BLaER1 treated with 17β-estradiol and CSF1 and Interleukin-3, amounts not matched to agents 10 nM and 100 nM (cell line): Measurements from ENCODE around the gene TCP10L.

Source experiments
- H3K27ac ChIP-seq, 11 experiments: shearing (Covaris generic); formaldehyde crosslinking; 2 replicates each; pipeline ENCODE4 v1.8.1; 2022
- H3K27me3 ChIP-seq, 11 experiments: shearing (Covaris generic); formaldehyde crosslinking; 2 replicates each; pipeline ENCODE4 v1.8.1; 2022
- H3K36me3 ChIP-seq, 11 experiments: shearing (Covaris generic); formaldehyde crosslinking; 2 replicates each; pipeline ENCODE4 v1.8.1; 2022
- H3K4me1 ChIP-seq, 10 experiments: shearing (Covaris generic); formaldehyde crosslinking; 2 replicates each; pipeline ENCODE4 v1.8.1; 2022
- H3K4me2 ChIP-seq, 11 experiments: shearing (Covaris generic); formaldehyde crosslinking; 2 replicates each; pipeline ENCODE4 v1.8.1; 2022
- H3K4me3 ChIP-seq, 10 experiments: shearing (Covaris generic); formaldehyde crosslinking; 2 replicates each; pipeline ENCODE4 v1.8.1; 2022
- H3K9ac ChIP-seq, 11 experiments: shearing (Covaris generic); formaldehyde crosslinking; 2 replicates each; pipeline ENCODE4 v1.8.1; 2022
- H3K9me3 ChIP-seq, 11 experiments: shearing (Covaris generic); formaldehyde crosslinking; replicated peaks in 1 of 11; 2 replicates each; pipeline ENCODE4 v1.8.1; 2022
- H4K20me1 ChIP-seq, 11 experiments: shearing (Covaris generic); formaldehyde crosslinking; 2 replicates each; pipeline ENCODE4 v1.8.1; 2022
- Cebpa-rat ChIP-seq, 11 experiments: shearing (Covaris generic); IDR thresholded peaks; 2 replicates each; pipeline ENCODE4 v1.8.1; 2022

The TCP10L gene

DNA sequence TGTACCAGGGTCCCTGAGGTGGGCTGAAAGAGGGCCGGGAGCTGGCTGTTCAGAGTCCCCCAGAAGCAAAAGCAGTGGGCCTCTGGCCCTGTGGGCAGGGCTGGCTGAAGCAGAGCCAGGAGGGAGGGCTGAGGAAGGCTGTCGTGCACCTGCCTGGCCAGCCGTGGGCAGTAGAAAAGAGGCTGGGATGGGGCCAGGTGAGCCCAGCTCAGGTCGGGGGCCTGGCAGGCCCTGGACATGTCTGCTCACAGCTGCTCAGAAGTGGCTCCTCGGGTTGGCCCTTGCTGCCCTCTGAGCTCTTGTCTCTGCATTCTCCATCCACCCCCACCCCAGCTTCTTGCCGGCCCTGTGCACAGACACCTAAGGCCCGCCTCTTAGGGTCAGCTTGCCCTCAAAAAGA, 60.0 kb downstream of the TCP10L start:
- Histone ChIP-seq H3K36me3 (no peaks in the 10 kb centered on the region), H3K27me3 (no peaks in the 10 kb centered on the region), H4K20me1 (no peaks in the 10 kb centered on the region), H3K27ac (no peak overlapping the region), H3K4me2 (no peak overlapping the region), H3K9me3 (peaks cover 2 to 22% (median 9%) of the 10 kb centered on the region in 11 experiments; a peak in 17 of 22 replicates), H3K9ac (no peak overlapping the region), H3K4me3 (no peak overlapping the region), H3K4me1 (peaks cover 0 to 22% (median 16%) of the 10 kb centered on the region in 10 experiments; a peak in 10 of 20 replicates)
- TF ChIP-seq Cebpa-rat (IDR thresholded peaks at IDR 0.05), result no peak

DNA sequence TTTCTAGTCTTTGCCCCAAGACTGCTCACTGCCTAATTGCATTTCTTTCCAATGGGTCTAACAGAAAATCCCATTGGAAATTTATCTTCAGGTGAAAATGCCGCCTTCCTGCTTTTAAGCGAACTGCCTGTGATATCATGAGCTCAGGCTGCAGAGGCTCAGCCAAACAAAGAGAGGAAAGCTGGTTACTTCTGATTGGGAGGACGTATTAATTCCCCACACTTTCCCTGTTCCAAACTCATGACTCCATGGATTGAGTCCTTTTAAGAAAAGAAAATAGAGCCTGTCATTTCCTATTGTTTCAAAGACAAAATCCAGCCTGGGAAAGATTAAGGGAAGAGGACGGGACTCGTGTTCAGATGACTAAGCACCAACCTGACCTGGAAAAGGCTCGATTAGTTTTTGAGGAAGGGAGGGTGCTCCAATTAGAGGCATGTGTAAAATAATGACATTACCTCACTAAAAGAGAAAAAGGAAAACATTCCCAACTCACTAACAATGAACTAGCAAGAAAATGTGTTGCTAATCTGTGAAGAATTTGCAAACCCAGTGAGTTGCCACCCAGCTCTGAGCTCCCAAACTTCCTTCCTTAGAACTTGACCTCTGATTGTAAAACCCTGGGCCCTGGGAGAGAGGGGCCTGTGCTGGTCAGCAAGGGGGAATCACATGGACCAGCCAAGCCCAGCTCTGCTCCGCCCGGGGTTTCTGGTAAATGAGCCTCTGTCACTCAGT, 61.2 kb downstream of the TCP10L start:
- Histone ChIP-seq H3K27ac (no peak overlapping the region), H3K4me2 (no peak overlapping the region), H3K36me3 (no peaks in the 10 kb centered on the region), H3K4me3 (no peak overlapping the region), H3K9ac (no peak overlapping the region), H4K20me1 (no peaks in the 10 kb centered on the region), H3K4me1 (peaks cover 0 to 28% (median 19%) of the 10 kb centered on the region in 10 experiments; a peak in 10 of 20 replicates), H3K9me3 (peaks cover 0 to 21% (median 9%) of the 10 kb centered on the region in 11 experiments; a peak in 15 of 22 replicates), H3K27me3 (no peaks in the 10 kb centered on the region)
- no peak for TF ChIP-seq Cebpa-rat (IDR thresholded peaks at IDR 0.05)
